SU-DHL-6 (cell line): ENCODE measurements around the gene PHF13.

Experiments
- CTCF ChIP-seq: fragments of 200-600 bp; sonication (generic); IDR thresholded peaks from one replicate; pipeline ENCODE4 v1.5.1; 2017; ENCODE audit warnings: antibody characterized with exemption, mild to moderate bottlenecking, low read length, moderate library complexity; ENCODE audit not compliant: insufficient read depth, poor library complexity, severe bottlenecking
- EZH2phosphoT487 ChIP-seq: fragments of 200-600 bp; sonication (generic), shearing (Covaris generic); conservative IDR thresholded peaks from 2 replicates; pipeline ENCODE4 v1.6.1; 2018; ENCODE audit warnings: mild to moderate bottlenecking, antibody characterized with exemption, low read length, moderate library complexity, mixed read lengths

- no peak for TF ChIP-seq CTCF
- TF ChIP-seq EZH2phosphoT487, result no peak
Observed at GRCh38 chr1:6603915-6604558, 9.5 kb upstream of the PHF13 start.
